ENCODE measurements around the gene EPYC. TPM values are rescaled to one million over a fixed set of nuclear protein-coding genes. Genes with fewer than 3 reads are reported as not detected.

The EPYC gene
- polyA plus RNA-seq, 1 experiment = not detected

GRCh38 chr12:91019455-91019854 lies 14.7 kb upstream of the EPYC start:
- no peak overlapping the region for H3K4me3 ChIP-seq (ENCODE audit: low read depth, low read length)
- ChIA-PET POLR2A (no interaction called here), CTCF (no interaction called here)
- TF ChIP-seq, protein P1, sequence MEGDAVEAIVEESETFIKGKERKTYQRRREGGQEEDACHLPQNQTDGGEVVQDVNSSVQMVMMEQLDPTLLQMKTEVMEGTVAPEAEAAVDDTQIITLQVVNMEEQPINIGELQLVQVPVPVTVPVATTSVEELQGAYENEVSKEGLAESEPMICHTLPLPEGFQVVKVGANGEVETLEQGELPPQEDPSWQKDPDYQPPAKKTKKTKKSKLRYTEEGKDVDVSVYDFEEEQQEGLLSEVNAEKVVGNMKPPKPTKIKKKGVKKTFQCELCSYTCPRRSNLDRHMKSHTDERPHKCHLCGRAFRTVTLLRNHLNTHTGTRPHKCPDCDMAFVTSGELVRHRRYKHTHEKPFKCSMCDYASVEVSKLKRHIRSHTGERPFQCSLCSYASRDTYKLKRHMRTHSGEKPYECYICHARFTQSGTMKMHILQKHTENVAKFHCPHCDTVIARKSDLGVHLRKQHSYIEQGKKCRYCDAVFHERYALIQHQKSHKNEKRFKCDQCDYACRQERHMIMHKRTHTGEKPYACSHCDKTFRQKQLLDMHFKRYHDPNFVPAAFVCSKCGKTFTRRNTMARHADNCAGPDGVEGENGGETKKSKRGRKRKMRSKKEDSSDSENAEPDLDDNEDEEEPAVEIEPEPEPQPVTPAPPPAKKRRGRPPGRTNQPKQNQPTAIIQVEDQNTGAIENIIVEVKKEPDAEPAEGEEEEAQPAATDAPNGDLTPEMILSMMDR (IDR thresholded peaks at IDR 0.05; ENCODE audit: insufficient read depth, low read depth, low read length) = no peak
- no peak for DNase-seq (ENCODE audit: low read depth)
- no peaks in the 10 kb centered on the region for H3K36me3 ChIP-seq (ENCODE audit: control insufficient read depth, insufficient read depth, low read length)
- H3K27me3 ChIP-seq (ENCODE audit: control insufficient read depth, insufficient read depth, low read length) = no peaks in the 10 kb centered on the region

DNA sequence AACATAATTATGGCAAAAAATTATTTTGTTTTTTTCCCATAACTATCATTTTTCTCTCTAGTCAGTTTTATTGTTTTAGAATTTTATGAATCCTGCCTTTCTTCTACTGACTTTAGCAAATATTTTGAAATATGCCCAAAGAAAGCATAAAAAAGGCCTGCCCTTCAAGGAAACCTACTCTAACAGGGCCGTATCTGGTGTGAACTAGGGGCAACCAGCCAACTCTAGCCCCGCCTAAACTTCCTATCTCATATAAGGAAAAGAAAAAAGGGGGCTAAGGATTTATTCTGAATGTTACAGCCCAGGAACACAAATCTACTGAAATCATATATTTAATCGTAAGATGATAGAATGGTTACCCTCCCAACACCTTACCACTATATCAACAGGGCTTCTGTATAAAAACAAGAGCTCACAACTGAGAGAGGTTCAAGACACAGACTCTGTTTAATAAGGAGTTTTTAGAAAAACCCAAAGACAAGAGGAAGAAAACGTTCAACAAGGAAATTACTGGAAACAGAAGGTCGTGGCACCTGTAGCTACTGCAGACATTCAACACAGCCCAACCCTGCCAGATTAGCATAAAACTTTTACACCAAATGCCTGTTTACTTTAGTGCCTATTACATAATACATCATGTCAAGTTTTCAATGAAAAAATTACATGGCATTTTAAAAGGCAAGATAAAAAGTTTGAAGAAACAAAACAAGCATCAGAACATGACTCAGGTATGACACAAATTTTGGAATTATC lies 12.9 kb upstream of the EPYC start:
- Histone ChIP-seq H3K4me3 (ENCODE audit: low read depth, low read length) (no peak overlapping the region), H3K36me3 (ENCODE audit: control insufficient read depth, insufficient read depth, low read length) (no peaks in the 10 kb centered on the region), H3K27me3 (ENCODE audit: control insufficient read depth, insufficient read depth, low read length) (no peaks in the 10 kb centered on the region)
- no peak for DNase-seq (ENCODE audit: low read depth)
- POLR2A ChIA-PET = no interaction called here
- TF ChIP-seq, protein P1 (IDR thresholded peaks at IDR 0.05; ENCODE audit: insufficient read depth, low read depth, low read length) = no peak
- CTCF ChIA-PET = no interaction called here

GRCh38 chr12:91017043-91017442 lies 12.3 kb upstream of the EPYC start:
- Histone ChIP-seq H3K36me3 (ENCODE audit: control insufficient read depth, insufficient read depth, low read length) (no peaks in the 10 kb centered on the region), H3K4me3 (ENCODE audit: low read depth, low read length) (no peak overlapping the region), H3K27me3 (ENCODE audit: control insufficient read depth, insufficient read depth, low read length) (no peaks in the 10 kb centered on the region)
- ChIA-PET POLR2A (no interaction called here), CTCF (no interaction called here)
- TF ChIP-seq, protein P1 (IDR thresholded peaks at IDR 0.05; ENCODE audit: insufficient read depth, low read depth, low read length) = no peak
- no peak for DNase-seq (ENCODE audit: low read depth)

DNA sequence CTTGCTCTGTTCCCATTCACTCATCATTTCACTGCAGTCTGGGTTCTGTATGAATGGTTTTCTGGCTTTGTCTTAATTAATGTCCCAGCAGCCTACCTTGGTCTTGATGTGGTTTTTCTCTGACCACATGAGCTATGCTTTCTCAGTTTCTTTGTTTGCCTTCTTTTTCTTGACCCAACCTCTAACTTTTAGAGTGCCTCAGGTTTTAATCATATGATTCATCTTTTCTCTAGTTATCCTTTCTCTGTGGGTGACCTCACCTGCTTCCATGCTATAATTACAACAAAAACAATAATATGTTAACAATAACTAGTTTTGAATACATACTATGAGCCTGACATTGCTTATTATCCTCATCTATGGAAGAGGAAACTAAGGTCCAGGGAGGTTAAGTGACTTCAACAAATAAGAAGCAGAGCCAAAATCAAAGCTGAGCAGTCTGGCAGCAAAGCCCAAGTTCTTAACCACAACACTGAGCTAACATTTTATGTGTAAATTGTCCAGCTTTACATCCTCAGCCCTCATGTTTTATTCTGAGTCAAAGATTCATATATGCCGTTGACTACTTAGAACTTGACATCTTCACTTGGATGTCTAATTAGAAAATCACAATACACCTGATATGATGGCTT lies 4.7 kb upstream of the EPYC start:
- ChIA-PET CTCF (interaction anchor here (0.7 kb wide), 1 partner anchor 15 kb away, joined by 4 read pairs; no protein-coding TSS in a partner anchor), POLR2A (no interaction called here)
- no peaks in the 10 kb centered on the region for H3K27me3 ChIP-seq (ENCODE audit: control insufficient read depth, insufficient read depth, low read length)
- no peak overlapping the region for H3K4me3 ChIP-seq (ENCODE audit: low read depth, low read length)
- no peaks in the 10 kb centered on the region for H3K36me3 ChIP-seq (ENCODE audit: control insufficient read depth, insufficient read depth, low read length)
- no peak for DNase-seq (ENCODE audit: low read depth)
- TF ChIP-seq, protein P1 (IDR thresholded peaks at IDR 0.05; ENCODE audit: insufficient read depth, low read depth, low read length) = no peak

- H3K4me3 ChIP-seq (ENCODE audit: low read depth, low read length) = no peak overlapping the region
- DNase-seq (ENCODE audit: low read depth) = no peak
- ChIA-PET CTCF (interaction anchor here (1.0 kb wide), 1 partner anchor 13 kb away, joined by 3 read pairs; no protein-coding TSS in a partner anchor), POLR2A (no interaction called here)
- no peaks in the 10 kb centered on the region for H3K36me3 ChIP-seq (ENCODE audit: control insufficient read depth, insufficient read depth, low read length)
- TF ChIP-seq, protein P1 (IDR thresholded peaks at IDR 0.05; ENCODE audit: insufficient read depth, low read depth, low read length) = no peak
- H3K27me3 ChIP-seq (ENCODE audit: control insufficient read depth, insufficient read depth, low read length) = no peaks in the 10 kb centered on the region
These were observed 2.9 kb upstream of the EPYC start for GRCh38 chr12:91007531-91008290.
